ENCODE results near the gene ZNF177.

ZNF177 gene

GRCh38 chr19:9352505-9352904, 10.3 kb upstream of the ZNF177 start:
- Mint-ChIP-seq H3K4me1 (no peaks in the 10 kb centered on the region), H3K27me3 (ENCODE audit: low read depth) (no peaks in the 10 kb centered on the region), H3K36me3 (ENCODE audit: low read depth) (peaks cover 92% of the 10 kb centered on the region), H3K9me3 (peaks cover 69% of the 10 kb centered on the region), H3K4me3 (no peak overlapping the region), H3K27ac (no peak overlapping the region)
- TF ChIP-seq CTCF (IDR thresholded peaks at IDR 0.05; ENCODE audit: unreplicated experiment in 3 of 3) = no peak

GRCh38 chr19:9353011-9353410, 9.8 kb upstream of the ZNF177 start:
- Mint-ChIP-seq H3K27me3 (ENCODE audit: low read depth) (no peaks in the 10 kb centered on the region), H3K9me3 (peaks cover 69% of the 10 kb centered on the region)

GRCh38 chr19:9354651-9355050, 8.2 kb upstream of the ZNF177 start:
- Mint-ChIP-seq H3K27me3 (ENCODE audit: low read depth) (no peaks in the 10 kb centered on the region), H3K36me3 (ENCODE audit: low read depth) (peaks cover 92% of the 10 kb centered on the region), H3K9me3 (peaks cover 63% of the 10 kb centered on the region), H3K27ac (no peak overlapping the region), H3K4me1 (no peaks in the 10 kb centered on the region), H3K4me3 (no peak overlapping the region)
- no peak for TF ChIP-seq CTCF (IDR thresholded peaks at IDR 0.05; ENCODE audit: unreplicated experiment in 3 of 3)

More at GRCh38 chr19:9353011-9353410, 9.8 kb upstream of the ZNF177 start:
- H3K36me3 Mint-ChIP-seq (ENCODE audit: low read depth) = peaks cover 92% of the 10 kb centered on the region
- no peaks in the 10 kb centered on the region for H3K4me1 Mint-ChIP-seq
- no peak for TF ChIP-seq CTCF (IDR thresholded peaks at IDR 0.05; ENCODE audit: unreplicated experiment in 3 of 3)
- no peak overlapping the region for H3K4me3 Mint-ChIP-seq
- H3K27ac Mint-ChIP-seq = no peak overlapping the region

- H3K27me3 Mint-ChIP-seq (ENCODE audit: low read depth) = no peaks in the 10 kb centered on the region
- H3K27ac Mint-ChIP-seq = no peak overlapping the region
- H3K4me1 Mint-ChIP-seq = no peaks in the 10 kb centered on the region
- peaks cover 96% of the 10 kb centered on the region for H3K36me3 Mint-ChIP-seq (ENCODE audit: low read depth)
- H3K9me3 Mint-ChIP-seq = peaks cover 80% of the 10 kb centered on the region
- H3K4me3 Mint-ChIP-seq = no peak overlapping the region
- TF ChIP-seq CTCF (IDR thresholded peaks at IDR 0.05; ENCODE audit: unreplicated experiment in 3 of 3) = no peak
These were observed 8.2 kb downstream of the ZNF177 start for GRCh38 chr19:9370738-9371619.

- peaks cover 78% of the 10 kb centered on the region for H3K9me3 Mint-ChIP-seq
- H3K4me3 Mint-ChIP-seq = no peak overlapping the region
- TF ChIP-seq CTCF (IDR thresholded peaks at IDR 0.05; ENCODE audit: unreplicated experiment in 3 of 3) = no peak
- H3K27ac Mint-ChIP-seq = no peak overlapping the region
- H3K4me1 Mint-ChIP-seq = no peaks in the 10 kb centered on the region
- peaks cover 98% of the 10 kb centered on the region for H3K36me3 Mint-ChIP-seq (ENCODE audit: low read depth)
- H3K27me3 Mint-ChIP-seq (ENCODE audit: low read depth) = peaks cover 4% of the 10 kb centered on the region
These were observed 18.6 kb downstream of the ZNF177 start for GRCh38 chr19:9381361-9381785.
